ENCODE results near the gene HAUS2.

GRCh38 chr15:42603978-42604377 is 55.3 kb downstream of the HAUS2 start:
- TF ChIP-seq CTCF (IDR thresholded peaks at IDR 0.05; ENCODE audit: insufficient read depth, low read length, poor library complexity, severe bottlenecking): no peak
- no peak for TF ChIP-seq EZH2phosphoT487 (conservative IDR thresholded peaks at IDR 0.05; ENCODE audit: low read length)
